Measurements from ENCODE around the gene TMEM63C.

GRCh38 chr14:77222546-77223225 is 41.1 kb downstream of the TMEM63C start:
- TF ChIP-seq CTCF (conservative IDR thresholded peaks at IDR 0.05): no peak
- no peak for TF ChIP-seq ZFX (IDR thresholded peaks at IDR 0.05)
